ENCODE measurements around the gene IFNA13.

The IFNA13 gene

GRCh38 chr9:21357479-21358460 lies 10.1 kb downstream of the IFNA13 start:
- ATAC-seq (peak; percentile 83), DNase-seq (no peak)

GRCh38 chr9:21350787-21351186 lies 17.1 kb downstream of the IFNA13 start, which contains the start of gene IFNA6:
Gene IFNA6 (minus strand): TSS chr9:21350887. CDS start chr9:21350887, 0 bp downstream.
- ATAC-seq (no peak), DNase-seq (no peak)

- ATAC-seq, result no peak
- DNase-seq, result no peak
Measured at GRCh38 chr9:21348430-21348970, 19.4 kb downstream of the IFNA13 start.

GRCh38 chr9:21340735-21341134 lies 27.1 kb downstream of the IFNA13 start:
- ATAC-seq, result no peak
- no peak for DNase-seq

GRCh38 chr9:21336457-21336856 lies 31.4 kb downstream of the IFNA13 start:
- DNase-seq (no peak), ATAC-seq (no peak)

- peak; percentile 93 for ATAC-seq
Measured at GRCh38 chr9:21334701-21335632, 32.9 kb downstream of the IFNA13 start, which contains the start of gene KLHL9. Gene KLHL9 (minus strand): TSS chr9:21335404. CDS start chr9:21334859, 545 bp downstream.

GRCh38 chr9:21333226-21333625 lies 34.6 kb downstream of the IFNA13 start:
- ATAC-seq (no peak), DNase-seq (no peak)

More at GRCh38 chr9:21334701-21335632, 32.9 kb downstream of the IFNA13 start, which contains the start of gene KLHL9:
- DNase-seq, result peak; percentile 91

- DNase-seq (no peak), ATAC-seq (no peak)
Measured at GRCh38 chr9:21331676-21332402, 36.0 kb downstream of the IFNA13 start.

- DNase-seq, result no peak
Measured at GRCh38 chr9:21326526-21327139, 41.2 kb downstream of the IFNA13 start.

GRCh38 chr9:21324047-21324446 lies 43.8 kb downstream of the IFNA13 start:
- no peak for DNase-seq

More at GRCh38 chr9:21326526-21327139, 41.2 kb downstream of the IFNA13 start:
- ATAC-seq, result peak; percentile 75

GRCh38 chr9:21322911-21323461 lies 44.9 kb downstream of the IFNA13 start:
- no peak for ATAC-seq
- DNase-seq, result no peak

More at GRCh38 chr9:21324047-21324446, 43.8 kb downstream of the IFNA13 start:
- no peak for ATAC-seq

GRCh38 chr9:21320465-21320864 lies 47.4 kb downstream of the IFNA13 start:
- ATAC-seq (no peak), DNase-seq (no peak)

- DNase-seq (peak; percentile 14), ATAC-seq (peak; percentile 69)
Measured at GRCh38 chr9:21317956-21318923, 49.6 kb downstream of the IFNA13 start.
